AG04450 (cell line): ENCODE measurements around the gene ATXN1. TPM values are rescaled to one million over a fixed set of nuclear protein-coding genes. Genes with fewer than 3 reads are reported as not detected.

Source experiments
- CTCF ChIA-PET: fragments of 300-600, 350-600 bp; formaldehyde crosslinking; extraction: SDS; loops from one replicate; lab custom pipeline; 2022; ENCODE audit warnings: antibody characterized with exemption, inconsistent platforms; lab: Charles Lee
- POLR2A ChIA-PET: fragments of 350-600 bp; formaldehyde crosslinking; extraction: SDS; loops from one replicate; lab custom pipeline; 2021; ENCODE audit warnings: antibody characterized with exemption, inconsistent platforms; lab: Yijun Ruan, JAX
- DNase-seq: peaks from one replicate; pipeline ENCODE4 v3.0.0-alpha.2; 2011; ENCODE audit warnings: low read depth, low spot score
- H3K27ac ChIP-seq: one replicate; pipeline ENCODE4 v1.5.1; 2012; ENCODE audit warnings: low read depth, low read length, control low read depth
- H3K27me3 ChIP-seq: one replicate; pipeline ENCODE4 v1.6.0; 2012; ENCODE audit warnings: low read length; ENCODE audit not compliant: control insufficient read depth, insufficient read depth
- H3K4me3 ChIP-seq: 2 replicates; pipeline ENCODE4 v1.5.1; 2011; ENCODE audit warnings: mild to moderate bottlenecking, low read depth, low read length, control low read depth
- H3K9me3 ChIP-seq: 2 replicates; pipeline ENCODE4 v1.5.1; 2012; ENCODE audit warnings: low read length; ENCODE audit not compliant: control insufficient read depth, insufficient read depth
- polyA plus RNA-seq: library from polyadenylated mRNA; depleted of rRNA; stranded (reverse); fragments of >200 nt; gene quantifications from 2 replicates; pipeline ENCODE4 v1.2.3, GENCODE V29; 2011
- TF ChIP-seq, protein P1 (sequence below): IDR thresholded peaks from 2 replicates; pipeline ENCODE4 v1.5.1; 2011; ENCODE audit warnings: low read depth, low read length, control low read depth, inconsistent platforms

The ATXN1 gene
- polyA plus RNA-seq, 1 experiment = 12.6 TPM

DNA sequence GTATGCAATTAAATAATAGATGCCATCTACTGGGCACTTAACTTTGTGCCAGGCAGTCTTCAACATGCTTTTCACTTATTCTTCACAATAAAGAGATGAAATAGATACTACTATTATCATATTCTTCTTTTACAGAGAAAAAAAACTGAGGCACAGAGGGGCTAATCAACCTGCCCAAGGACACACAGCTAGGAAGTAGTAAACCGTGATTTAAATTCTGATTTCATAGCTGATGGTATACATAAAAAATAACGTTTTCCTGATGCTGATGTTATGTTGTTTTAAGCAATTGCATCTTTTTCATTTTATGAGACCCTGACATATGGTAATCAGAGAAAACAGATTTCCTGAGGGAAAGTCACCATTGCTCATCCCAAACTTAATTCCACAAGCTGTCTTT, 45.1 kb upstream of the ATXN1 start:
- H3K9me3 ChIP-seq = no peaks in the 10 kb centered on the region; the same call in 1 of the 2 replicates
- POLR2A ChIA-PET = interaction anchor here (0.6 kb wide), 1 partner anchor 9 kb away, joined by 4 read pairs; no protein-coding TSS in a partner anchor
- H3K27ac ChIP-seq = no peak overlapping the region
- no peak overlapping the region for H3K4me3 ChIP-seq
- TF ChIP-seq, protein P1, sequence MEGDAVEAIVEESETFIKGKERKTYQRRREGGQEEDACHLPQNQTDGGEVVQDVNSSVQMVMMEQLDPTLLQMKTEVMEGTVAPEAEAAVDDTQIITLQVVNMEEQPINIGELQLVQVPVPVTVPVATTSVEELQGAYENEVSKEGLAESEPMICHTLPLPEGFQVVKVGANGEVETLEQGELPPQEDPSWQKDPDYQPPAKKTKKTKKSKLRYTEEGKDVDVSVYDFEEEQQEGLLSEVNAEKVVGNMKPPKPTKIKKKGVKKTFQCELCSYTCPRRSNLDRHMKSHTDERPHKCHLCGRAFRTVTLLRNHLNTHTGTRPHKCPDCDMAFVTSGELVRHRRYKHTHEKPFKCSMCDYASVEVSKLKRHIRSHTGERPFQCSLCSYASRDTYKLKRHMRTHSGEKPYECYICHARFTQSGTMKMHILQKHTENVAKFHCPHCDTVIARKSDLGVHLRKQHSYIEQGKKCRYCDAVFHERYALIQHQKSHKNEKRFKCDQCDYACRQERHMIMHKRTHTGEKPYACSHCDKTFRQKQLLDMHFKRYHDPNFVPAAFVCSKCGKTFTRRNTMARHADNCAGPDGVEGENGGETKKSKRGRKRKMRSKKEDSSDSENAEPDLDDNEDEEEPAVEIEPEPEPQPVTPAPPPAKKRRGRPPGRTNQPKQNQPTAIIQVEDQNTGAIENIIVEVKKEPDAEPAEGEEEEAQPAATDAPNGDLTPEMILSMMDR = no peak
- DNase-seq = no peak
- H3K27me3 ChIP-seq = no peaks in the 10 kb centered on the region
- CTCF ChIA-PET = no interaction called here

DNA sequence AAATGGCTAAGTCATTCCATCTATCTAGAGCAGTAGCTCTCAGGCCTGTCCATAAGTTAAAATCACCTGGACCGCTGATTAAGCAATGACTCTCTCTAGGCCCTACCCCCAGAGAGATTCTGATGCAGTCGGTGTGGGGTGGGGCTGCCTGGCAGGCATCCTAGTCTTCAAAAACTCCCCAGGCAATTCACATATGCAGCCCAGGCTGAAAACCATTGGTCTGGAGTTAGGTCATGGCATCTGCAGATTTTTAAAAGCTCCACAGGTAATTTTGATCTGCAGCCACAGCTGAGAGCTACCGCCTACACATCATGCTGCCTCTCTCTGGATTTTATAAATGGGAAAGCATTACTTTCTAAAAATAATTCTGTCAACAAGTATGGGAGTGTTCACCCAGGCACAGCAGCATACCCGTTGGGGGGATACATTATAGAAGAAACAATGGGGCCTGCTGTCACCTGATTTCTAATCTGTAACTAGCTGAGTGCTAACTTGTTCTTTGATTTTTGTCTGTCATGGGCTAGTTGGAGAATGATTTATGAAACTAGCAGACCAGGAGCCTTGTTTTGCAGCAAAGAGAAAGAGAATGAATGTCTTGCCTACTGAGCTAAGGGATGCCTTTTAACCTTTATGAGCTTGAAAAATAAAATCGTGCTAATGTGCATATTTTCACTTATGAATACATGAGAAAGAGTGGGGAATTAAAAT, 44.1 kb upstream of the ATXN1 start:
- ChIA-PET CTCF (interaction anchor here (0.7 to 1.2 kb wide), 5 partner anchors 9 to 292 kb away, joined by 3 to 6 read pairs (median 3); no protein-coding TSS in a partner anchor), POLR2A (no interaction called here)
- TF ChIP-seq, protein P1 = no peak
- Histone ChIP-seq H3K27me3 (no peaks in the 10 kb centered on the region), H3K27ac (no peak overlapping the region), H3K9me3 (no peaks in the 10 kb centered on the region; the same call in 1 of the 2 replicates), H3K4me3 (no peak overlapping the region)
- no peak for DNase-seq

DNA sequence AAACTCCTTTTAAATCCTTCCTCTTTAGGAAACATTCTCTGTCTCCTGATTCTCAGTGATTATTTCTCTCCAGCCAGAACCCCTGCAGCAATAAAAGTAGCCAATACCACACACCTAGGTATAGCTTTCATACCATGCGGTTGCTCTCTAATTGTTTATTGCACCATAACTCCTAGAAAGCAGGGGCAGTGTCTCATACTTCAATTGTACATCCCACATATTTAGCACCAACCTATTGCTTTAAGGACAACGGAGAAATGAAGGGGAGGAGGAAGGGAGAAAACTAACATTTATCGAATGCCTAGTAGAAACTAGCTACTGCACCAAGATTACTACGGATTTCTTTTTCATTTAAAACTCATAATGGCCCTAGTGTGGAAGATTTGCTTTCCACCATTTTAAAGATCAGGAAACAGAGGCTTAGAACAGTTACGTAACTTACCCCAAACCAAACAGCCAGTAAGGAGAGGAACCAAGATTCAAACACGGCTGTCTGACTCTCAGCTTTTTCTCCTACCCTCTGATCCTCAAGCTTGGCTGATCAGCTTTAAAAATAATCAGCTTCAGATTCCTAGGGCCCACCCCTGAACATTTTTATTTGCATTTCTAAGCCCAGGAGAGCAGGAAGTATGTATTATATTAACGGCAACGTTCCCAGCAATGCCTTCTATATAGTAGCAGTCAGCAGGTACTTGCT, 43.4 kb upstream of the ATXN1 start:
- Histone ChIP-seq H3K9me3 (no peaks in the 10 kb centered on the region; the same call in 1 of the 2 replicates), H3K27me3 (no peaks in the 10 kb centered on the region), H3K4me3 (no peak overlapping the region), H3K27ac (no peak overlapping the region)
- ChIA-PET POLR2A (no interaction called here), CTCF (interaction anchor here (0.8 to 1.2 kb wide), 3 partner anchors 9 to 41 kb away, joined by 3 to 6 read pairs (median 3); no protein-coding TSS in a partner anchor)
- TF ChIP-seq, protein P1 = no peak
- no peak for DNase-seq

DNA sequence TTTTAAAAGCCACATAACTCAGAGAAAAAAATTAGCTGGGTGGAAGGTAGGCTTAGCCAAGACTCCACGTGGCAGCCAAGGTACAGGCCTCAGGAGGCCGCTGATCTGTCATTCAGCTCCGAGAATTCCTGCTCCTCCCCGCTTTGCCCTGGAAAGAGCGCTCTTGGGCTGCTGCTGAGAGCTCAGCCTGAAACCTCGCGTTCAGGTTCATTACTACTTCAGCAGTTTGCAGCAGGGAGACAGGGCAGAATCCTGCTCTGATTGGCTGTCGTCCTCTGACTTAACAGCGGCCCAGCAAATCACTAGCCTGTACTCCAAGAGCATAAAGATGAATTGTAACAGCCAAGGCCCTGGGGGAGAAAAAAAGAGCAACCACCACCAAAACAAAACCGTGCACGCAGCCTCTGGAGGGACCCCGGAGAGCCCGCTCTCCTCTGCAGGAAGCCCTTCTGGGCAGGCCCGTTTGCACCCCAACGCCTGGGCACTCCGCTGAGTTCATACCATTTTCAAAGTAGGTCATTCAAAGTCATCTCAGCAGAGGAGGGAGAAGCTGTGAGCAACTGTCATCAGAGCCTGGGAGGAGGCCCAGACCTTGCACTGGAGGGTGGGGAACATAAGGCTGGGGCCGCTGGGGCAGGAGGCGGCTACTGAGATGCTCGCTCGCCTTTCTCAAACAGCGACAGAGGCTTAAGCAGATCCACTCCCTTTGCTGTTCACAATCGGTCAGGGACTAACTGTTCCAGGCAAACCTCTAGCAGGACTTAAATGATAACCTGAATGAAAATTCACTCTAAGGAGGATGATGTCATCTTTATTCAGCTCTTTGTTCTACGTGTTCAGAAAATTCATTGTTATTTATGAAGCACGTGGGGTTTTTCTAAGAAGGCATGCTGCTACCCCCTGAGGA, 42.3 kb upstream of the ATXN1 start:
- DNase-seq = peak; percentile 66
- TF ChIP-seq, protein P1 = no peak
- CTCF ChIA-PET = interaction anchor here (1.3 kb wide), 1 partner anchor 162 kb away, joined by 3 read pairs; no protein-coding TSS in a partner anchor
- H3K4me3 ChIP-seq = peak overlapping the region; percentile 31
- H3K9me3 ChIP-seq = no peaks in the 10 kb centered on the region; the same call in 1 of the 2 replicates
- POLR2A ChIA-PET = no interaction called here
- peak overlapping the region; percentile 61 for H3K27ac ChIP-seq
- H3K27me3 ChIP-seq = no peaks in the 10 kb centered on the region
